NCI-H2171 (cell line): Measurements from ENCODE around the gene ABTB2.

Experiments used
- DNase-seq: peaks from one replicate; lab custom pipeline; 2025; lab: John Stamatoyannopoulos, UW

The ABTB2 gene

GRCh38 chr11:34284811-34285481, 72.9 kb downstream of the ABTB2 start:
- no peak for DNase-seq

GRCh38 chr11:34284156-34284555, 73.7 kb downstream of the ABTB2 start:
- DNase-seq = no peak

GRCh38 chr11:34280945-34281872, 76.6 kb downstream of the ABTB2 start:
- no peak for DNase-seq

GRCh38 chr11:34278693-34279297, 79.0 kb downstream of the ABTB2 start:
- no peak for DNase-seq

- no peak for DNase-seq
These were observed 79.6 kb downstream of the ABTB2 start for GRCh38 chr11:34278175-34278574.

- DNase-seq = no peak
These were observed 80.6 kb downstream of the ABTB2 start for GRCh38 chr11:34277171-34277570.

- DNase-seq = no peak
These were observed 81.4 kb downstream of the ABTB2 start for GRCh38 chr11:34276352-34276864.

- no peak for DNase-seq
These were observed 82.3 kb downstream of the ABTB2 start for GRCh38 chr11:34275486-34275885.

GRCh38 chr11:34274712-34275398, 83.0 kb downstream of the ABTB2 start:
- no peak for DNase-seq

GRCh38 chr11:34273099-34273498, 84.7 kb downstream of the ABTB2 start:
- no peak for DNase-seq

GRCh38 chr11:34271727-34272126, 86.1 kb downstream of the ABTB2 start:
- no peak for DNase-seq

GRCh38 chr11:34270711-34271110, 87.1 kb downstream of the ABTB2 start:
- no peak for DNase-seq

GRCh38 chr11:34269694-34270245, 88.0 kb downstream of the ABTB2 start:
- no peak for DNase-seq

GRCh38 chr11:34268906-34269430, 88.8 kb downstream of the ABTB2 start:
- no peak for DNase-seq

- no peak for DNase-seq
These were observed 90.4 kb downstream of the ABTB2 start for GRCh38 chr11:34267417-34267816.

GRCh38 chr11:34267013-34267412, 90.8 kb downstream of the ABTB2 start:
- DNase-seq = no peak

GRCh38 chr11:34266090-34266912, 91.5 kb downstream of the ABTB2 start:
- DNase-seq = no peak

GRCh38 chr11:34264303-34265110, 93.3 kb downstream of the ABTB2 start:
- DNase-seq = no peak

GRCh38 chr11:34263441-34264091, 94.2 kb downstream of the ABTB2 start:
- peak; percentile 46 for DNase-seq
